Measurements from ENCODE around the gene OGG1.

DNA sequence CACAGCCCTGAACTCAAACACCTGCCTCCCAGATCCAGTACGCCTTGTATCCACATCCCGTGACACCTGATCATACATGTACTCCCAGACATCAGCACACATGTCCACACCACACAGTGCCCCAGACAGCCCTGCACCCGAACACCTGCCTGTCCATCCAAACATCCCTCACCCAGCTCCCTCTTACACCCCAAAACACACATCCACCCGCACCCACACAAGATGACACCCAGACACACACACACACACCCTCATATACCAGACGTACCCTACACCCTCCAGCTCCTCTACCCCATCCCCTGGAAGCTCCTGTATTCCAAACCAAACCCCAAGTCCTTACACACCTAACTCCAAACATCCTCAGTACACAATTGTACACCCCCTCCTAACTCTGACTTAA lies 19.3 kb downstream of the OGG1 start:
- TF ChIP-seq, protein P1, sequence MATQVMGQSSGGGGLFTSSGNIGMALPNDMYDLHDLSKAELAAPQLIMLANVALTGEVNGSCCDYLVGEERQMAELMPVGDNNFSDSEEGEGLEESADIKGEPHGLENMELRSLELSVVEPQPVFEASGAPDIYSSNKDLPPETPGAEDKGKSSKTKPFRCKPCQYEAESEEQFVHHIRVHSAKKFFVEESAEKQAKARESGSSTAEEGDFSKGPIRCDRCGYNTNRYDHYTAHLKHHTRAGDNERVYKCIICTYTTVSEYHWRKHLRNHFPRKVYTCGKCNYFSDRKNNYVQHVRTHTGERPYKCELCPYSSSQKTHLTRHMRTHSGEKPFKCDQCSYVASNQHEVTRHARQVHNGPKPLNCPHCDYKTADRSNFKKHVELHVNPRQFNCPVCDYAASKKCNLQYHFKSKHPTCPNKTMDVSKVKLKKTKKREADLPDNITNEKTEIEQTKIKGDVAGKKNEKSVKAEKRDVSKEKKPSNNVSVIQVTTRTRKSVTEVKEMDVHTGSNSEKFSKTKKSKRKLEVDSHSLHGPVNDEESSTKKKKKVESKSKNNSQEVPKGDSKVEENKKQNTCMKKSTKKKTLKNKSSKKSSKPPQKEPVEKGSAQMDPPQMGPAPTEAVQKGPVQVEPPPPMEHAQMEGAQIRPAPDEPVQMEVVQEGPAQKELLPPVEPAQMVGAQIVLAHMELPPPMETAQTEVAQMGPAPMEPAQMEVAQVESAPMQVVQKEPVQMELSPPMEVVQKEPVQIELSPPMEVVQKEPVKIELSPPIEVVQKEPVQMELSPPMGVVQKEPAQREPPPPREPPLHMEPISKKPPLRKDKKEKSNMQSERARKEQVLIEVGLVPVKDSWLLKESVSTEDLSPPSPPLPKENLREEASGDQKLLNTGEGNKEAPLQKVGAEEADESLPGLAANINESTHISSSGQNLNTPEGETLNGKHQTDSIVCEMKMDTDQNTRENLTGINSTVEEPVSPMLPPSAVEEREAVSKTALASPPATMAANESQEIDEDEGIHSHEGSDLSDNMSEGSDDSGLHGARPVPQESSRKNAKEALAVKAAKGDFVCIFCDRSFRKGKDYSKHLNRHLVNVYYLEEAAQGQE (IDR thresholded peaks at IDR 0.05; ENCODE audit: low read depth, low read length) = no peak
- TF ChIP-seq MXI1 (IDR thresholded peaks at IDR 0.05; ENCODE audit: low read depth, low read length) = no peak
- no peak for TF ChIP-seq EP300 (IDR thresholded peaks at IDR 0.05; ENCODE audit: borderline replicate concordance in 1 of 2, control insufficient read depth in 1 of 2, low read depth in 2 of 2, low read length in 2 of 2)
- no peak for TF ChIP-seq POLR2A (IDR thresholded peaks at IDR 0.05; ENCODE audit: low read depth, low read length)

Measured in GM12878 (cell line).